OCI-M1 (cell line): Measurements from ENCODE around the gene MYCBPAP.

Experiments used
- DNase-seq: peaks from one replicate; lab custom pipeline; 2025; lab: John Stamatoyannopoulos, UW

MYCBPAP gene

GRCh38 chr17:50572541-50572940 lies 64.3 kb downstream of the MYCBPAP start:
- DNase-seq, result no peak

DNA sequence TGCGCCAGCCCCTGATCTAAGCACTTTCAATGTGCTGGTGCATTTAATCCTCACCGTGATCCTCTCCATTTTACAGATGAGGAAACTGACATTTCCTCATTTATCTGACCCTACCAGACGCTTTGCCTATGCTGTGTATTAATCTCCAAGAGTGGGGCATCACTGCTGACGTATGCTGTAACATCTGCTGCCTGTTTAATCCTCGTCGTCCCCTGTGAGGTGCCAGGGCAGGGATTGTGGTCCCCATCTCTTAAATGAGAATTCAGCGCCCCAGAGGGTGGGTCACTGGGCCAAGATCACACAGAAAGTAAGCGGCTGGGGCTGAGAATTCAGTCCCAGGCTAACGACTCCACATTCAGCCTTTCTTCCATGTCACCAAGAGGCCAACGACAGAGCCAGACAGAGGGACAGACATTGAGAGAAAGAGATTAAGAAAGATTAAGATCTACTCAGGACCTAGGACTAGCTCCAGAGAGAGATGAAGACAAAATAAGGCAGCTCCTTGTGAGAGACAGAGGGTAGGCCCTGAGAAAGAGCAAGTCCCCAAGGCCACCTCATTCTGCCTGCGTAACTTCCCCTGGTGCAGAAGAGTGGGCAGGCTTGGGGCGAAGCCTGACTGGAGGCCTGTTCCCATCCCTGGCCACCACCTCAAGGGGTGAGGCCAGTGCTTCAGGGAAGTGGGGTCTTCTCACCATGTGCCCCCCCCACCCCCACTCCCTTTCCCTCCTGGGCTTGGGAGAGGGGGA lies 65.8 kb downstream of the MYCBPAP start:
- no peak for DNase-seq

DNA sequence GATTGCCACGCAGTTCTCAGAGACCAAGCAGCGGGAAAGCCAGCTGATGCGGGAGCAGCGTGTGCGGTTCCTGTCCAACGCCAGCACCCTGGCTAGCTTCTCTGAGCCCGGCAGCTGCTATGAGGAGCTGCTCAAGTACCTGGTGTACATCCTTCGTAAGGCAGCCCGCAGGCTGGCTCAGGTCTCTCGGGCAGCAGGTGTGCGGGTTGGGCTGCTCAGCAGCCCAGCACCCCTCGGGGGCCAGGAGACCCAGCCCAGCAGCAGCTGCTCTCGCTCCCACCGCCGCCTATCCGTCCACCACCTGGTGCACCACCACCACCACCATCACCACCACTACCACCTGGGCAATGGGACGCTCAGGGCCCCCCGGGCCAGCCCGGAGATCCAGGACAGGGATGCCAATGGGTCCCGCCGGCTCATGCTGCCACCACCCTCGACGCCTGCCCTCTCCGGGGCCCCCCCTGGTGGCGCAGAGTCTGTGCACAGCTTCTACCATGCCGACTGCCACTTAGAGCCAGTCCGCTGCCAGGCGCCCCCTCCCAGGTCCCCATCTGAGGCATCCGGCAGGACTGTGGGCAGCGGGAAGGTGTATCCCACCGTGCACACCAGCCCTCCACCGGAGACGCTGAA lies 67.5 kb downstream of the MYCBPAP start:
- no peak for DNase-seq

DNA sequence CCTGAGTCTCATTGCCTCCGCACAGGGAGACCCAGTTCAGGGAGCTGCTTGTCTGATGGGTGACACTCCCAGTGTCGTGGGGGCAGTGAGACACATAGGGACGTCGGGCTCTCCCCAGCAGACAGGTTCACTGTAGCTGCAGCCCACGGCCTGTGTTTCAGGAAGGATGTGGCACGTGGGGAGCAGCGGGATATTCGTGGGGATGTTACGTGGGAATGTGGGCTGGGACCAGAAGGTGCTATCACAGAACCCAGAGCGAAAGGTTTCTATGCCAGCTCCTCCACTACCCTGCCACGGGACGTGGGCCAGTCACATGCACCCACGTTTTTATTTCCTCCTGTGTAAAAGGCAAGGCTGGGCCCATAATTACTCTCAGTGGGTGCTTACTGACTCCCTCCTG lies 68.6 kb downstream of the MYCBPAP start:
- DNase-seq, result no peak

GRCh38 chr17:50577451-50577954 lies 69.3 kb downstream of the MYCBPAP start:
- no peak for DNase-seq

DNA sequence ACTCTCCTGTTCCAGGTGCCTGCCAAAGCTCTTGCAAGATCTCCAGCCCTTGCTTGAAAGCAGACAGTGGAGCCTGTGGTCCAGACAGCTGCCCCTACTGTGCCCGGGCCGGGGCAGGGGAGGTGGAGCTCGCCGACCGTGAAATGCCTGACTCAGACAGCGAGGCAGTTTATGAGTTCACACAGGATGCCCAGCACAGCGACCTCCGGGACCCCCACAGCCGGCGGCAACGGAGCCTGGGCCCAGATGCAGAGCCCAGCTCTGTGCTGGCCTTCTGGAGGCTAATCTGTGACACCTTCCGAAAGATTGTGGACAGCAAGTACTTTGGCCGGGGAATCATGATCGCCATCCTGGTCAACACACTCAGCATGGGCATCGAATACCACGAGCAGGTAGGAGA lies 69.9 kb downstream of the MYCBPAP start:
- DNase-seq, result no peak

DNA sequence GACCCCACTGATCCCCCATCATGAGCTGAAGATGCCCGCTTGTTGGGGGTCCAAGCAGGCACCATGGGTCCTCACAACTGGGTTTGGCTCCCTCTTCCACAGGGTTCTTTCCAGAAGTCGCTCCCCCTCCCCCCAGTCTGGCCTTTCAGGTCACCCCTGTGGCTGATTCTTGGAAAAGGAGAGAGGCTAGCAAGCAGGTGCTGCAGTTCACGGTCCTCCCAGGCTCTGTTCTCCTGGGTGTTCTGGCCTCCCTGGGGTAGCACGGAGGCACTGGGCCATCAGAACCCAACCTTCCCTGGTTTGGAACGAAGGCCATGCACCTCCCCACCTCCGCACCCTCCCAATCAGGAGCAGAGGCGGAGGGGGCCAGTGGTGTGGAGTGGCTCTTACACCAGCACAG lies 71.2 kb downstream of the MYCBPAP start:
- no peak for DNase-seq

DNA sequence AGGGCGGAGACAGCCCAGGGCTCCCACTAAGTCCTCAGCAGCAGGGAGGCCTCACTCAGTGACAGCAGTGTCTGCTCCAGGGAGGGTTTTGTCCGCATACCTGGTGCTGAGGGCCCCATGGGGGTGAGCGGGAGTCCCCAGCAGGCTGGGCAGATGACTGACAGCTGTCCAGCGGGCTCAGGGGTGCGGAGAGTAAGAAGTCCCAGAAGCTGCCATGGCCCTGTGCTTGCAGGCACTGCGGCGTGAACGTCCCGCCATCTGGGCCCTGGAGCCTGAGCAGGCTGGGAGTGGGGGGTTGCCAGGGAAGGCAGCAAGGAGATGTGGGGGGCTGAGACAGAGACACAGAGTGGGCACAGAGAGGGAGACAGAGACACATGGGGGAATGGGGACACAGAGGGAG lies 72.4 kb downstream of the MYCBPAP start:
- no peak for DNase-seq
